CD4-positive, alpha-beta memory T cell (primary cell): ENCODE data around the gene CCDC124. TPM values are rescaled to one million over a fixed set of nuclear protein-coding genes. Genes with fewer than 3 reads are reported as not detected.
"Not testable (repeated sequence)": the region's sequence is repeated elsewhere in the genome, so short reads cannot be mapped to it uniquely, and the experiment has no call there.

ENCODE experiments used
- CTCF ChIA-PET: fragments of 350-600 bp; sonication (Branson Sonifier 250); formaldehyde crosslinking; loops from one replicate; lab custom pipeline; 2021; ENCODE audit warnings: inconsistent platforms; ENCODE audit not compliant: partially characterized antibody; lab: Charles Lee
- POLR2A ChIA-PET: fragments of 350-600 bp; sonication (Branson Sonifier 250); formaldehyde crosslinking; loops from one replicate; lab custom pipeline; 2021; ENCODE audit not compliant: partially characterized antibody; lab: Charles Lee
- DNase-seq, 5 donors: peaks; one replicate each; pipeline versions ENCODE4 v3.0.0 to v3.0.0-alpha.2; 2020 to 2022; ENCODE audit warnings: mixed read lengths in 1 of 5
- H3K27ac ChIP-seq: one replicate; pipeline ENCODE4 v1.7.0; 2013; ENCODE audit warnings: low read depth, low read length
- H3K27me3 ChIP-seq: 2 replicates; pipeline ENCODE4 v1.7.0; 2013; ENCODE audit warnings: mild to moderate bottlenecking, low read length, moderate library complexity; ENCODE audit not compliant: insufficient read depth
- H3K36me3 ChIP-seq: 2 replicates; pipeline ENCODE4 v1.7.0; 2013; ENCODE audit warnings: mild to moderate bottlenecking, low read length, moderate library complexity; ENCODE audit not compliant: insufficient read depth
- H3K4me1 ChIP-seq: 2 replicates; pipeline ENCODE4 v1.7.0; 2013; ENCODE audit warnings: mild to moderate bottlenecking, low read length, moderate library complexity; ENCODE audit not compliant: insufficient read depth
- H3K4me3 ChIP-seq, 2 donors: one replicate each; pipeline ENCODE4 v1.7.0; 2013; ENCODE audit warnings: low read length in 2 of 2, mild to moderate bottlenecking in 1 of 2
- H3K9me3 ChIP-seq, 2 donors: one replicate each; pipeline ENCODE4 v1.7.0; 2013; ENCODE audit warnings: low read length in 2 of 2, control low read depth in 1 of 2; ENCODE audit not compliant: control insufficient read depth in 1 of 2
- H3K27ac Mint-ChIP-seq, 7 donors: one replicate each; pipeline ENCODE4 v1.8.0; 2020 to 2021; ENCODE audit warnings: mixed read lengths in 7 of 7, mild to moderate bottlenecking in 6 of 7, inconsistent platforms in 3 of 7, moderate library complexity in 3 of 7
- H3K27me3 Mint-ChIP-seq, 2 donors: one replicate each; pipeline ENCODE4 v1.8.0; 2020 to 2021; ENCODE audit warnings: mixed read lengths in 2 of 2
- H3K36me3 Mint-ChIP-seq, 2 donors: one replicate each; pipeline ENCODE4 v1.8.0; 2020 to 2021; ENCODE audit warnings: mixed read lengths in 2 of 2, inconsistent platforms in 1 of 2, mild to moderate bottlenecking in 1 of 2
- H3K4me1 Mint-ChIP-seq, 4 donors: one replicate each; pipeline ENCODE4 v1.8.0; 2020 to 2021; ENCODE audit warnings: mixed read lengths in 4 of 4, mild to moderate bottlenecking in 1 of 4
- H3K4me3 Mint-ChIP-seq, 8 donors: one replicate each; pipeline ENCODE4 v1.8.0; 2020 to 2021; ENCODE audit warnings: mixed read lengths in 8 of 8, mild to moderate bottlenecking in 7 of 8, moderate library complexity in 6 of 8, inconsistent platforms in 3 of 8
- H3K9me3 Mint-ChIP-seq, 8 donors: one replicate each; pipeline ENCODE4 v1.8.0; 2020 to 2021; ENCODE audit warnings: mixed read lengths in 8 of 8, mild to moderate bottlenecking in 5 of 8, inconsistent platforms in 3 of 8, moderate library complexity in 1 of 8
- intact Hi-C: fragments of 100-400 bp; cut with micrococcal nuclease; formaldehyde crosslinking; loops from one replicate; pipeline ENCODE4 v1.15.1; 2023
- polyA plus RNA-seq, 2 donors: library from polyadenylated mRNA; unstranded; fragments of 300-500 nt; fragmentation: Illumina TruSeq; gene quantifications; one replicate each; pipeline ENCODE4 v1.2.3, GENCODE V29; 2021
- total RNA-seq, 2 experiments: library from RNA; stranded (reverse); gene quantifications; one replicate each; pipeline ENCODE4 v1.2.3, GENCODE V29; 2021

The CCDC124 gene, protein sequence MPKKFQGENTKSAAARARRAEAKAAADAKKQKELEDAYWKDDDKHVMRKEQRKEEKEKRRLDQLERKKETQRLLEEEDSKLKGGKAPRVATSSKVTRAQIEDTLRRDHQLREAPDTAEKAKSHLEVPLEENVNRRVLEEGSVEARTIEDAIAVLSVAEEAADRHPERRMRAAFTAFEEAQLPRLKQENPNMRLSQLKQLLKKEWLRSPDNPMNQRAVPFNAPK
- total RNA-seq: 10 to 100 TPM; 30.0 to 34.2 TPM
- polyA plus RNA-seq: 10 to 100 TPM; 24.5 to 49.9 TPM

GRCh38 chr19:17932485-17933338 lies at the start of gene CCDC124:
TSS of gene CCDC124 (plus strand) at chr19:17933015. CDS start at chr19:17936421, 3,406 bp downstream.
- Mint-ChIP-seq H3K9me3 (no peaks in the 10 kb centered on the region), H3K27ac (peak within 1 kb of the TSS; percentile 92 to 99 (median 98)), H3K4me3 (peak within 1 kb of the TSS; percentile 89 to 98 (median 92)), H3K4me1 (peaks cover 7 to 24% (median 14%) of the 10 kb centered on the region in 4 donors), H3K36me3 (peaks cover 0 to 15% of the 10 kb centered on the region in 2 donors), H3K27me3 (no peaks in the 10 kb centered on the region)
- CTCF ChIA-PET: interaction anchor here (0.6 to 19.4 kb wide), 18 partner anchors 10 to 327 kb away, joined by 3 to 402 read pairs (median 4); partner anchors contain the start of genes JAK3, RPL18A and SLC5A5
- Histone ChIP-seq H3K9me3 (no peaks in the 10 kb centered on the region), H3K27ac (peak within 1 kb of the TSS; percentile 96), H3K27me3 (no peaks in the 10 kb centered on the region), H3K36me3 (no peaks in the 10 kb centered on the region), H3K4me1 (peaks cover 19% of the 10 kb centered on the region), H3K4me3 (peak within 1 kb of the TSS; percentile 63 to 73)
- POLR2A ChIA-PET: interaction anchor here (0.6 to 7.9 kb wide), 26 partner anchors 10 to 348 kb away, joined by 3 to 340 read pairs (median 5); partner anchors contain the start of genes ARRDC2, FCHO1, IL12RB1 and JAK3
- intact Hi-C loops: loop anchor here (1.0 to 5.0 kb wide), 4 partner anchors 15 to 420 kb away; partner anchors contain the start of gene PGLS
- peak; percentile 93 to 95 (median 95) for DNase-seq

- Mint-ChIP-seq H3K4me3 (no peak overlapping the region), H3K27me3 (no peaks in the 10 kb centered on the region), H3K9me3 (no peaks in the 10 kb centered on the region), H3K4me1 (peaks cover 0 to 4% (median 0%) of the 10 kb centered on the region in 4 donors), H3K27ac (peak overlapping the region in 1 of 7 donors; percentile 57), H3K36me3 (peaks cover 0 to 4% of the 10 kb centered on the region in 2 donors)
- no peaks in the 10 kb centered on the region for H3K27me3 ChIP-seq
- H3K4me3 ChIP-seq: no peak overlapping the region
- ChIA-PET CTCF (no interaction called here), POLR2A (no interaction called here)
- H3K27ac ChIP-seq: no peak overlapping the region
- no peak for DNase-seq
- H3K4me1 ChIP-seq: no peaks in the 10 kb centered on the region
- no peaks in the 10 kb centered on the region for H3K36me3 ChIP-seq
- intact Hi-C loops: no loop called here
- H3K9me3 ChIP-seq: no peaks in the 10 kb centered on the region
Measured at GRCh38 chr19:17883627-17884410, 49.0 kb upstream of the CCDC124 start.

- no peaks in the 10 kb centered on the region for H3K27me3 Mint-ChIP-seq
- no peaks in the 10 kb centered on the region for H3K9me3 Mint-ChIP-seq
- ChIA-PET CTCF (no interaction called here), POLR2A (no interaction called here)
- H3K27ac Mint-ChIP-seq: no peak overlapping the region
- no peaks in the 10 kb centered on the region for H3K9me3 ChIP-seq
- DNase-seq: no peak
- no peak overlapping the region for H3K4me3 Mint-ChIP-seq
- H3K4me1 ChIP-seq: no peaks in the 10 kb centered on the region
- H3K27ac ChIP-seq: no peak overlapping the region
- intact Hi-C loops: no loop called here
- no peaks in the 10 kb centered on the region for H3K36me3 ChIP-seq
- H3K4me3 ChIP-seq: no peak overlapping the region
- H3K4me1 Mint-ChIP-seq: no peaks in the 10 kb centered on the region
- H3K27me3 ChIP-seq: no peaks in the 10 kb centered on the region
- peaks cover 2 to 8% of the 10 kb centered on the region in 2 donors for H3K36me3 Mint-ChIP-seq
Measured at GRCh38 chr19:17886515-17886914, 46.3 kb upstream of the CCDC124 start.

DNA sequence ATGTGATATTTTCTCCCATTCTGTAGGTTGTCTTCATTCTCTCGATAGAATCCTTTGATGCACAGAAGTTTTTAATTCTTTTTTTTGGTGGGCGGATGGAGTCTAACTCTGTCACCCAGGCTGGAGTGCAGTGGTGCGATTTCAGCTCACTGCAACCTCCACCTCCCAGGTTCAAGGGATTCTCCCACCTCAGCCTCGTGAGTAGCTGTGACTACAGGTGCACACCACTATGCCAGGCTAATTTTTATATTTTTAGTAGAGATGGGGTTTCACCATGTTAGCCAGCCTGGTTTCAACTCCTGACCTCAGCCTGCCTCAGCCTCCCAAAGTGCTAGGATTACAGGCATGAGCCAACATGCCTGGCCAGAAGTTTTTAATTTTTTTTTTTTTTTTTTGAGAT lies 45.6 kb upstream of the CCDC124 start:
- intact Hi-C loops, H3K36me3 ChIP-seq, H3K4me3 Mint-ChIP-seq, H3K4me1 Mint-ChIP-seq, H3K27me3 ChIP-seq, H3K27me3 Mint-ChIP-seq, H3K4me1 ChIP-seq, CTCF ChIA-PET, POLR2A ChIA-PET, H3K27ac ChIP-seq, H3K9me3 ChIP-seq, H3K4me3 ChIP-seq, H3K27ac Mint-ChIP-seq, H3K9me3 Mint-ChIP-seq, DNase-seq, H3K36me3 Mint-ChIP-seq: not testable (repeated sequence)

GRCh38 chr19:17888260-17888659 lies 44.6 kb upstream of the CCDC124 start:
- Mint-ChIP-seq H3K27me3 (no peaks in the 10 kb centered on the region), H3K36me3 (peaks cover 2 to 8% of the 10 kb centered on the region in 2 donors), H3K4me1 (no peaks in the 10 kb centered on the region), H3K4me3 (no peak overlapping the region), H3K27ac (no peak overlapping the region), H3K9me3 (no peaks in the 10 kb centered on the region)
- Histone ChIP-seq H3K4me1 (no peaks in the 10 kb centered on the region), H3K27ac (no peak overlapping the region), H3K9me3 (no peaks in the 10 kb centered on the region), H3K4me3 (no peak overlapping the region), H3K27me3 (no peaks in the 10 kb centered on the region), H3K36me3 (no peaks in the 10 kb centered on the region)
- intact Hi-C loops: no loop called here
- DNase-seq: no peak
- ChIA-PET POLR2A (interaction anchor here (1.5 kb wide), 1 partner anchor 17 kb away, joined by 5 read pairs; the partner anchor contains the start of gene SLC5A5), CTCF (interaction anchor here (1.0 kb wide), 1 partner anchor 29 kb away, joined by 3 read pairs; the partner anchor contains the start of gene RPL18A)

DNA sequence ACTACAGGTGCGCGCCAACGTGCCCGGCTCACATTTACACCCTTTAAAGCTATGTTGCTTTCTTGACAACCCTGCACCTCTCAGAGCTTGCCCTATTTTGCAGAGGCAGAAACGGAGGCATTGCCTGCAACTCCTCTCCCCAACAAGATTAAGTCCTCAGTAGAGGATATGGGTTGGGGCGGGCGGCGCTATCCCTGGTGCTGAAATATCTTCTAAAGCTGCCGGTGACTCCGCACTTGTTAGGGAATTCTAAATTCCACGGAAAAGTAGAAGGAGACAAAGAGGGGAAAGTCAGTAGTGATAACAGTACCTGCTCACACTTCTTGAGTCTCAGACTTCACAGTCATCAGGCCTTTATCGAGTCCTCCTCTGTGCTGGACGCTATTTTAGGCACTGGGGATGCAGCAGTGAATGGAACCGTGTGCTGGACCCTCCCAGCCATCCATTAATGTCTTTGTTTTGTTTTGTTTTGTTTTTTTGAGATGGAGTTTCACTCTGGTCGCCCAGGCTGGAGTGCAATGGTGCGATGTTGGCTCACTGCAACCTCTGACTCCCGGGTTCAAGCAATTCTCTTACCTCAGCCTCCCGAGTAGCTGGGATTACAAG lies 43.1 kb upstream of the CCDC124 start:
- no peaks in the 10 kb centered on the region for H3K9me3 ChIP-seq
- intact Hi-C loops: no loop called here
- ChIA-PET POLR2A (no interaction called here), CTCF (no interaction called here)
- Mint-ChIP-seq H3K27me3 (no peaks in the 10 kb centered on the region), H3K4me1 (no peaks in the 10 kb centered on the region), H3K27ac (no peak overlapping the region), H3K36me3 (peaks cover 3 to 8% of the 10 kb centered on the region in 2 donors), H3K9me3 (no peaks in the 10 kb centered on the region), H3K4me3 (no peak overlapping the region)
- DNase-seq: no peak
- H3K36me3 ChIP-seq: no peaks in the 10 kb centered on the region
- H3K27ac ChIP-seq: no peak overlapping the region
- H3K4me3 ChIP-seq: no peak overlapping the region
- H3K27me3 ChIP-seq: no peaks in the 10 kb centered on the region
- no peaks in the 10 kb centered on the region for H3K4me1 ChIP-seq
